Measurements from ENCODE around the gene KIF26B.

KIF26B gene

GRCh38 chr1:245200146-245200545 is 45.4 kb downstream of the KIF26B start:
- H3K4me3 ChIP-seq (ENCODE audit: insufficient read length, low read depth): no peak overlapping the region
- no peak for TF ChIP-seq SUZ12 (IDR thresholded peaks at IDR 0.05; ENCODE audit: extremely low read depth, insufficient read depth, insufficient read length)
- no peak for DNase-seq (ENCODE audit: low read depth, low spot score)
- peaks cover 6% of the 10 kb centered on the region; the same call in 1 of the 2 replicates for H3K9me3 ChIP-seq (ENCODE audit: insufficient read depth, low read length)
- peaks cover 5% of the 10 kb centered on the region for H3K4me1 ChIP-seq (ENCODE audit: insufficient read depth, insufficient read length)
- peaks cover 15% of the 10 kb centered on the region for H3K27me3 ChIP-seq (ENCODE audit: insufficient read depth, insufficient read length)
- no peaks in the 10 kb centered on the region for H3K36me3 ChIP-seq (ENCODE audit: insufficient read depth, insufficient read length, low read length)
- no peak overlapping the region for H3K9ac ChIP-seq (ENCODE audit: insufficient read length, low read depth)

DNA sequence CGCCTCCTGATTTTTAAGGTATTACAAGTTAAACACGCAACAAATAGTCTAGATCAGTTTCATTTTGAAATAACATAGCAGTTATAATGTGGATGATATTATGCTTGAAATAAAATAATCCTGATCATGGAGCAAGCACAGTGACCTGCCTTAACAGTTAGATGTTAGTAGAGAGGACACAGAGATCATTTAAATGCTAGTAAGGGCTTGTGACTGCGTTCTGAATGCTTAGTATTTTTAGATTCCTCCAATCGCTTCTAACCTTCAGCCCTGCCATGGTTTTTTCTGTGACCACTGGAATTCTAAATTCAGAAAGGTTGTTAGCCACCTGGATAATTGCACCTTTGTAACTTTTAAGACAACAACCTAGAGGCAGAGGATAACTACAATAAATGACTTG is 46.4 kb downstream of the KIF26B start:
- Histone ChIP-seq H3K9me3 (ENCODE audit: insufficient read depth, low read length) (peaks cover 14% of the 10 kb centered on the region), H3K4me3 (ENCODE audit: insufficient read length, low read depth) (no peak overlapping the region), H3K4me1 (ENCODE audit: insufficient read depth, insufficient read length) (peaks cover 5% of the 10 kb centered on the region), H3K9ac (ENCODE audit: insufficient read length, low read depth) (no peak overlapping the region), H3K27me3 (ENCODE audit: insufficient read depth, insufficient read length) (peaks cover 12% of the 10 kb centered on the region), H3K36me3 (ENCODE audit: insufficient read depth, insufficient read length, low read length) (no peaks in the 10 kb centered on the region)
- no peak for DNase-seq (ENCODE audit: low read depth, low spot score)
- TF ChIP-seq SUZ12 (IDR thresholded peaks at IDR 0.05; ENCODE audit: extremely low read depth, insufficient read depth, insufficient read length) (no peak), ZNF274 (IDR thresholded peaks at IDR 0.05; ENCODE audit: low read depth, low read length) (no peak), YY1 (IDR thresholded peaks at IDR 0.05; ENCODE audit: insufficient read depth, insufficient read length) (no peak)

- Histone ChIP-seq H3K4me3 (ENCODE audit: insufficient read length, low read depth) (no peak overlapping the region), H3K9ac (ENCODE audit: insufficient read length, low read depth) (no peak overlapping the region), H3K27me3 (ENCODE audit: insufficient read depth, insufficient read length) (peaks cover 7% of the 10 kb centered on the region), H3K4me1 (ENCODE audit: insufficient read depth, insufficient read length) (peaks cover 3% of the 10 kb centered on the region), H3K36me3 (ENCODE audit: insufficient read depth, insufficient read length, low read length) (no peaks in the 10 kb centered on the region), H3K9me3 (ENCODE audit: insufficient read depth, low read length) (peaks cover 20% of the 10 kb centered on the region)
- TF ChIP-seq SUZ12 (IDR thresholded peaks at IDR 0.05; ENCODE audit: extremely low read depth, insufficient read depth, insufficient read length): no peak
- TF ChIP-seq YY1 (IDR thresholded peaks at IDR 0.05; ENCODE audit: insufficient read depth, insufficient read length): no peak
- DNase-seq (ENCODE audit: low read depth, low spot score): no peak
Observed at GRCh38 chr1:245201827-245202226, 47.0 kb downstream of the KIF26B start.

- TF ChIP-seq YY1 (IDR thresholded peaks at IDR 0.05; ENCODE audit: insufficient read depth, insufficient read length) (no peak), ZNF274 (IDR thresholded peaks at IDR 0.05; ENCODE audit: low read depth, low read length) (no peak), SUZ12 (IDR thresholded peaks at IDR 0.05; ENCODE audit: extremely low read depth, insufficient read depth, insufficient read length) (no peak)
- H3K9me3 ChIP-seq (ENCODE audit: insufficient read depth, low read length): peaks cover 40% of the 10 kb centered on the region
- no peaks in the 10 kb centered on the region for H3K36me3 ChIP-seq (ENCODE audit: insufficient read depth, insufficient read length, low read length)
- no peak for DNase-seq (ENCODE audit: low read depth, low spot score)
- H3K4me1 ChIP-seq (ENCODE audit: insufficient read depth, insufficient read length): peaks cover 3% of the 10 kb centered on the region
- no peak overlapping the region for H3K9ac ChIP-seq (ENCODE audit: insufficient read length, low read depth)
- H3K4me3 ChIP-seq (ENCODE audit: insufficient read length, low read depth): no peak overlapping the region
- H3K27me3 ChIP-seq (ENCODE audit: insufficient read depth, insufficient read length): no peaks in the 10 kb centered on the region
Observed at GRCh38 chr1:245205396-245205795, 50.6 kb downstream of the KIF26B start.

GRCh38 chr1:245205864-245206263 is 51.1 kb downstream of the KIF26B start:
- peaks cover 40% of the 10 kb centered on the region for H3K9me3 ChIP-seq (ENCODE audit: insufficient read depth, low read length)
- no peak for DNase-seq (ENCODE audit: low read depth, low spot score)
- H3K4me1 ChIP-seq (ENCODE audit: insufficient read depth, insufficient read length): peaks cover 3% of the 10 kb centered on the region
- no peak overlapping the region for H3K4me3 ChIP-seq (ENCODE audit: insufficient read length, low read depth)
- no peak overlapping the region for H3K9ac ChIP-seq (ENCODE audit: insufficient read length, low read depth)
- H3K36me3 ChIP-seq (ENCODE audit: insufficient read depth, insufficient read length, low read length): no peaks in the 10 kb centered on the region
- H3K27me3 ChIP-seq (ENCODE audit: insufficient read depth, insufficient read length): no peaks in the 10 kb centered on the region
- TF ChIP-seq SUZ12 (IDR thresholded peaks at IDR 0.05; ENCODE audit: extremely low read depth, insufficient read depth, insufficient read length): no peak
- TF ChIP-seq YY1 (IDR thresholded peaks at IDR 0.05; ENCODE audit: insufficient read depth, insufficient read length): no peak
- TF ChIP-seq ZNF274 (IDR thresholded peaks at IDR 0.05; ENCODE audit: low read depth, low read length): no peak

DNA sequence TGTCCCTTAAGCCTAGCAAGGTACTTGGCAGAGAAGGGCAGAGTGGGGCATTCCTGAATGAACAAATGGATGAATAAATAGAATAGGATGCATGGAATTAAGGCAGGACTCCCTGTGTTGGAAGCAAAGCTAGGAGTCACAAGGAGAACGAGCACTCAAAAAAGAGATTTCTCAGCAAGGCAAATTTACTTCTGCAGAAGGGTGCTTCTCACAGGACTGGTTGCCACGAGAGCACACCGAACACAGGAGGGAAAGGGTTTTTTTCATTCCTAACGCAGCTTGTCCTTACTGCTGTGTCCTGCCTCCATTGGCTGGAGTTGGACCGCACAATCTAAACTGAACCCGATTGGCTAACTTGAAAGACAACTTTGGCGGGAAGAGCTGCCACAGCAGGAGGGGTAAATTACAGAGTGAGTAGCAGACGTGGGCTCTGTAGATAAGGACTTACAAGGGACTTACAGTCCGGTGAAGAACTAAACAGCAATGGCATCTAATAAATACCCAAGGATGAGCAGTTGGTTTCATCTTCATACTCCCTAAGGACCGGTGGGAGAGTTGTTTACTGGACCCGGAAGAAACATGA is 52.4 kb downstream of the KIF26B start:
- Histone ChIP-seq H3K4me3 (ENCODE audit: insufficient read length, low read depth) (no peak overlapping the region), H3K4me1 (ENCODE audit: insufficient read depth, insufficient read length) (peaks cover 3% of the 10 kb centered on the region), H3K9ac (ENCODE audit: insufficient read length, low read depth) (no peak overlapping the region), H3K9me3 (ENCODE audit: insufficient read depth, low read length) (peaks cover 40% of the 10 kb centered on the region), H3K27me3 (ENCODE audit: insufficient read depth, insufficient read length) (no peaks in the 10 kb centered on the region), H3K36me3 (ENCODE audit: insufficient read depth, insufficient read length, low read length) (no peaks in the 10 kb centered on the region)
- TF ChIP-seq SUZ12 (IDR thresholded peaks at IDR 0.05; ENCODE audit: extremely low read depth, insufficient read depth, insufficient read length) (no peak), ZNF274 (IDR thresholded peaks at IDR 0.05; ENCODE audit: low read depth, low read length) (no peak)
- no peak for DNase-seq (ENCODE audit: low read depth, low spot score)

DNA sequence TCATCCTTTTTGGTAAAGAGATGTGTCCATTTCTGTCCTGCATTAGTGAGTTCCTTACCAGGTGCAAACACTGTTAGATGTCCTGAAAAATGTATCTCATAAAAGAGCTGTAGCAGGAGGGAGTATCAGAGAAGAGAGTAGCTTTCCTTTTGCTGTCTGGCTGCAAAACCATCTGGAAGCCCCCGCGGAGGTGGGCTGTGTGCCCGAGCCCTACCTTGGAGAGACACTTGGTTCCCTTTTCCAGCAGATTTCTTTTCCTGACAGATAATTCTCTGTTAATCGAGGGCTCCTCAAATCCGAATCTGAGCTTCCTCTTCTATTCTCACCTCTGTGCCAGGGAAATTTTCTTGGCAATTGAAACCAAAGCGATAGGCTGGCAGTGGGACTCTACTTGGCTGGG is 53.0 kb downstream of the KIF26B start:
- no peak for DNase-seq (ENCODE audit: low read depth, low spot score)
- Histone ChIP-seq H3K27me3 (ENCODE audit: insufficient read depth, insufficient read length) (no peaks in the 10 kb centered on the region), H3K36me3 (ENCODE audit: insufficient read depth, insufficient read length, low read length) (no peaks in the 10 kb centered on the region), H3K9me3 (ENCODE audit: insufficient read depth, low read length) (peaks cover 40% of the 10 kb centered on the region), H3K9ac (ENCODE audit: insufficient read length, low read depth) (no peak overlapping the region), H3K4me3 (ENCODE audit: insufficient read length, low read depth) (no peak overlapping the region), H3K4me1 (ENCODE audit: insufficient read depth, insufficient read length) (peaks cover 3% of the 10 kb centered on the region)
- no peak for TF ChIP-seq SUZ12 (IDR thresholded peaks at IDR 0.05; ENCODE audit: extremely low read depth, insufficient read depth, insufficient read length)
- no peak for TF ChIP-seq YY1 (IDR thresholded peaks at IDR 0.05; ENCODE audit: insufficient read depth, insufficient read length)
- TF ChIP-seq ZNF274 (IDR thresholded peaks at IDR 0.05; ENCODE audit: low read depth, low read length): no peak

All from NT2/D1 (cell line).